Ishikawa (cell line): Measurements from ENCODE around the gene GARIN3.

ENCODE experiments used
- CEBPB ChIP-seq: IDR thresholded peaks from 2 replicates; pipeline ENCODE4 v1.6.1; 2012
- CREB1 ChIP-seq: IDR thresholded peaks from 2 replicates; pipeline ENCODE4 v1.6.1; 2012; ENCODE audit warnings: low read depth
- EGR1 ChIP-seq: IDR thresholded peaks from 2 replicates; pipeline ENCODE4 v1.6.1; 2012
- EP300 ChIP-seq: IDR thresholded peaks from 2 replicates; pipeline ENCODE4 v1.6.1; 2012; ENCODE audit warnings: borderline replicate concordance
- FOXM1 ChIP-seq: IDR thresholded peaks from 2 replicates; pipeline ENCODE4 v1.6.1; 2012; ENCODE audit warnings: low read depth, borderline replicate concordance
- MAX ChIP-seq: IDR thresholded peaks from 2 replicates; pipeline ENCODE4 v1.6.1; 2012
- NFIC ChIP-seq: IDR thresholded peaks from 2 replicates; pipeline ENCODE4 v1.6.1; 2012
- RAD21 ChIP-seq: IDR thresholded peaks from 2 replicates; pipeline ENCODE4 v1.6.1; 2012; ENCODE audit warnings: low read depth
- REST ChIP-seq: IDR thresholded peaks from 2 replicates; pipeline ENCODE4 v1.6.1; 2012; ENCODE audit warnings: low read depth, mild to moderate bottlenecking
- TAF1 ChIP-seq: IDR thresholded peaks from 2 replicates; pipeline ENCODE4 v1.6.1; 2012; ENCODE audit warnings: low read depth, mild to moderate bottlenecking
- TCF12 ChIP-seq: IDR thresholded peaks from 2 replicates; pipeline ENCODE4 v1.6.1; 2012; ENCODE audit warnings: low read depth
- TEAD4 ChIP-seq: IDR thresholded peaks from 2 replicates; pipeline ENCODE4 v1.6.1; 2012
- USF1 ChIP-seq: IDR thresholded peaks from 2 replicates; pipeline ENCODE4 v1.6.1; 2012
- YY1 ChIP-seq: IDR thresholded peaks from 2 replicates; pipeline ENCODE4 v1.6.1; 2012; ENCODE audit warnings: low read depth
- ZBTB7A ChIP-seq: IDR thresholded peaks from 2 replicates; pipeline ENCODE4 v1.6.1; 2012; ENCODE audit warnings: low read depth

GARIN3 gene

GRCh38 chr5:157172403-157172802 lies 6.3 kb upstream of the GARIN3 start:
- TF ChIP-seq RAD21 (no peak), CEBPB (no peak), TAF1 (no peak)

GRCh38 chr5:157168286-157168685 lies 2.2 kb upstream of the GARIN3 start:
- no peak for TF ChIP-seq CEBPB
- no peak for TF ChIP-seq EP300
- TF ChIP-seq CREB1 = no peak
- no peak for TF ChIP-seq RAD21
- TF ChIP-seq FOXM1 = no peak
- TF ChIP-seq EGR1 = no peak
- TF ChIP-seq USF1 = no peak
- no peak for TF ChIP-seq MAX
- TF ChIP-seq YY1 = no peak
- TF ChIP-seq REST = no peak
- no peak for TF ChIP-seq ZBTB7A
- TF ChIP-seq TCF12 = no peak
- no peak for TF ChIP-seq NFIC
- TF ChIP-seq TAF1 = no peak

- TF ChIP-seq EGR1 = no peak
Measured at GRCh38 chr5:157167214-157167621, 1.2 kb upstream of the GARIN3 start.

- TF ChIP-seq YY1 = no peak
- no peak for TF ChIP-seq ZBTB7A
- no peak for TF ChIP-seq TCF12
Measured at GRCh38 chr5:157165668-157166067, 396 bp downstream of the GARIN3 start.

- TF ChIP-seq CEBPB (no peak), YY1 (no peak), FOXM1 (no peak), TAF1 (no peak), REST (no peak)
Measured at GRCh38 chr5:157165261-157165660, 803 bp downstream of the GARIN3 start.

GRCh38 chr5:157164521-157164920 lies 1.5 kb downstream of the GARIN3 start:
- TF ChIP-seq YY1 = no peak
- no peak for TF ChIP-seq TAF1
- no peak for TF ChIP-seq TCF12
- TF ChIP-seq USF1 = no peak
- no peak for TF ChIP-seq MAX
- no peak for TF ChIP-seq CEBPB
- no peak for TF ChIP-seq FOXM1

- TF ChIP-seq EGR1 (no peak), YY1 (no peak), CREB1 (no peak), TAF1 (no peak), FOXM1 (no peak), RAD21 (no peak), TCF12 (no peak), USF1 (no peak), TEAD4 (no peak), ZBTB7A (no peak), REST (no peak), CEBPB (no peak), NFIC (no peak), MAX (no peak), EP300 (no peak)
Measured at GRCh38 chr5:157162919-157163510, 3.0 kb downstream of the GARIN3 start.
